ENCODE data around the gene EPHB2.
"Not testable (repeated sequence)": the region's sequence is repeated elsewhere in the genome, so short reads cannot be mapped to it uniquely, and the experiment has no call there.

EPHB2 gene

DNA sequence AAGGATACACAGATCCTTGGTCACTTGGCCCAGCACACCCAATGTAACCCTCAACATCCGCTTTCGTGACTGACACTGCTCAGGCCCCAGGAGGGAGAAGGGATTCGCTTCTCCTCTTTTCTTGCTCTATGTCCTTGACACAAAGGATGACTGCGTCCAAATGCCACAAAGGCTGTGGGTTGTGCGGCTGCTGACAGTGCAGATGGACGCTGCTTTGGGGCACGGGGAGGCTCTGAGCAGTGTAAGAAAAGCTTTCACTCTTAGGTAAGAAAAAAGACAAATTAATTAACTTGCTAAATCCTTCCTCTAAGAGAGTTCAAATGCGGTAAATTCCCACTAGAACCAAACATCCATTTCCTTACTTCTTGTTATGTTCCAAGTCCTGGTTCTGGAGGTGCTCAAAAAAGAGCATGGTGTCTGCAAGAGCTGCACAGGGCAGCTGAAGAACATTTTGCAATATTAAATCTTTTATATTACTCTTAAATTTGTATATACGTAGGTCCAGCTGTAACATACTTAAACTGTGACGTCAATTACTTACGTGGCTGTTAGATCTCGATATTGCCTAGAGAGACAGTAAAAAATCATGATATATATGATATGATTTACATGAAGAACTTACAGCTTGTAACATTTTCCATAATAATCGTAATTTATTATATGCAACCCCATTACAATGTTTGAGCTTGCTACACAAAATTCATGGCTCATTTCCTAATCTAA, 19.4 kb upstream of the EPHB2 start:
- DNase-seq = no peak

DNA sequence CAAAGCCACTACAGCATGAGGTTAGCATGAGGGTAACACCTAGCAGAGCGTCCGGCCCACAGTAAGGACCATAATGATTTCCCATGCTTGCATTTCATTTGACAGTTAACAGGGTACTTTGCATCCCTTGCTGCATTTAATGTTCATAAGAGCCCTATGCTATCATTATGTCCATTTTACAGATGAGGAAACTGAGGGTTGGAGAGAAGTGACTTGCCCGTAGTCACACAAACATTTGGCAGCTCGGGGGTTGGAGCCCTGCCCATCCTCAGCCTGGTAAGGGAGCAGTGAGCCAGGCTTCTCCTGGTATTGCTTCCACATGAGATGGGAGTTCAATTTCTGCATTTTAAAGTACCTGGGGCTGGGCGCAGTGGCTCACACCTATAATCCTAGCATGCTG, 16.5 kb upstream of the EPHB2 start:
- no peak for DNase-seq

DNA sequence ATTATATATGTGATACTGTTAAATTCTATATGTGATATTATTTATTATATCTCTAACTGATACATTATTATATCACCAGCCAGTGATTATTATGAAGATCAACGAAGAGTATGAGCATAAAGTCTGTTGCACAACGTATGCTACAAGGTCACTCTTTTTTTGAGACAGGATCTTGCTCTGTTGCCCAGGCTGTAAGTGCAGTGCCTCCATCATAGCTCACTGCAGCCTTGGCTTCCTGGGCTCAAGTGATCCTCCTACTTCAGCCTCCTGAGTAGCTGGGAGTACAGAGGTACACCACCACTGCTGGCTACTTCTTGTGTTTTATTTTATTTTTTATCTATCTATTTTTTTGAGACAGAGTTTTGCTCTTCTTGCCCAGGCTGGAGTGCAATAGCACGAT, 14.0 kb upstream of the EPHB2 start:
- DNase-seq = no peak

DNA sequence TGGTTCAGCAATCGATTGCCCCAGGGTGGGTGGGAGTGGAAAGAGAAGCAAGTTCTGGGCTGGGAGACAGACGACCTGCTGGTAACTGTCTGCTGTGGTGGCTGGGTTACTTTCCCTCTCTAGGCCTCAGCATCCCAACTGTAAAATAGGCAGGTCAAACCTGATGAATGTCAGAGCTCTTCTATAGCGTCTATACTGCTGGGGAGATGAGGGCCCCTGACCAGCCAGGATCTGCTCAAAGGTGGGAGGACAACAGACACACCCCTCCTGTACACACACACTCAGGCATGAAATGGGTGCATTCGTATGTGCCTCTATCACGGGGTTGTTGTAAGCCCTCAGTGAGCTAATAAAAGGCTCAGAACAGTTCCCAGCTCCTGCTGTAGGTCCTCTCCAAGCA, 12.7 kb upstream of the EPHB2 start:
- no peak for DNase-seq

DNA sequence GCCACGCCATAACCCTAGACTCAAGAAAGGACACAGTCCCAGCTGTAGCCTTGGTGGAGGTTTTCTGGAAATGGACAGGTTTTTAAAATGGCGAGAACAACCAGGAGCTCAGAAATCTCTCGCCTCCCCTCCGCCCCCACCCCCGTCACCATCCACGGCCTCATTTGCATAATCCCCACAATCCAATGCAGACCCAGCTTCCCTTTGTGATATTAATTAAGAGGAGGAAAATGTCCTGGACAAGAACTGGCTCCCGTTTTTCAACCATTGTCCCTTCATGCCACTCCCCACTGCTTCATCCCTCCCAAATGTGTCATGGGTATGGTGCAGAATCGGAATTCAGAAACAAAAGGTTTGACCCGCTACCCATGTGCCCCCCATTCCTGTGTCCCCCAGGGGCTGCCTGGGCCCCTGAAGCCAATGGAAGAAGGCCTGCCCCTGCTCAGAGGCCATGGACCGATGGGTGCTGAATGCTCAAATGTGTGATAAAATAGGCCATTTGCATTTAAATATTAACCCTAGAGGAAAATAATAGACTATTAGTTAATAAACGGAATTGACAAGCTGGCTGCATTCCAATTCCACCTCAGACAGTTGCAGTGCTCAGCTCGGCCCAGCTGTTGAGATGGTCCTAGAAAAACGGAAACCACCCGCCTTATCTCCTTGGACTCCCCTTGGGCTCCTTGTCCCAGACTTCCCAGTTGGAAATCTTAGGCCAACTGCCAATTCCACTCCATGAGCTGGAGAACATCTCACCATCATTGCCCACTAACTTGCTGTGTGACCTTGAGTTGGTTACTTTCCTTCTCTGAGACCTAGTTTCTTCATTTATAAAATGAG, 10.7 kb upstream of the EPHB2 start:
- no peak for DNase-seq

DNA sequence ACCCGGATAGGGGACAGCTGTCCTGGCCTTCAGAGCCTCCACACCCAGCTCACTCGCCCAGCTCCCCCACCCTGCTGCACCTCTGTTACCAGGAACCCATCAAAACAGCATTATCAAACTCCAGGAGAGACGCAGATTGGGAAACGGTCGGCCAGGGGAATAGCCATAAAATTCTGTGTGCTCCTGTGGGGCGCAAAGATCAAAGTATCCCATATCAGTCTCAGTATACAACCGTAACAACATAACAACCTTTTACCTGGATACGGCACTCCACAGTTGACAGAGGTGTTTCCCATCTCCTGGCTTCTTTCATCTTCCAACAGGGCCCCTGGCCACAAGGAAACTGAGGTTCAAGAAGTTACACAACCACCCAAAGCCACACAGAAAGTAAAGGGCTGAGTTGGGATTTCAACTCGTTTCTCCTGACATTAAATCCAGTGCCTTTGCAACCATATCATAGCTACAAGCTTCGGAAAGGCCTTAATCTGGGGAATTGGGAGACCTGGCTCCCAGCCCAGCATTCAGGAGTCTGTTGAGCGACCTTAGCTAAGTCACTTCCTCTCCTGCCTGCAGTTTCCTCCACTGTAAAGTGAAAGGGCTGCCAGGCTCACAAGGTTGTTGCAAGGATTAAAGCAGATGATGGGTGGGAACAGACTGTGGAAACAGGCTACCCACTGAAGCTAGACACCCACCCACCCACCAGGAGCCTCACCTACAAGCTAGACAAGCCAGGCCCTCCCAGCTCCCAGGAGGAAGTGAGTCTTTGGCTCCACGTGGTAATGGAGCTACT, 8.1 kb upstream of the EPHB2 start:
- DNase-seq = no peak

DNA sequence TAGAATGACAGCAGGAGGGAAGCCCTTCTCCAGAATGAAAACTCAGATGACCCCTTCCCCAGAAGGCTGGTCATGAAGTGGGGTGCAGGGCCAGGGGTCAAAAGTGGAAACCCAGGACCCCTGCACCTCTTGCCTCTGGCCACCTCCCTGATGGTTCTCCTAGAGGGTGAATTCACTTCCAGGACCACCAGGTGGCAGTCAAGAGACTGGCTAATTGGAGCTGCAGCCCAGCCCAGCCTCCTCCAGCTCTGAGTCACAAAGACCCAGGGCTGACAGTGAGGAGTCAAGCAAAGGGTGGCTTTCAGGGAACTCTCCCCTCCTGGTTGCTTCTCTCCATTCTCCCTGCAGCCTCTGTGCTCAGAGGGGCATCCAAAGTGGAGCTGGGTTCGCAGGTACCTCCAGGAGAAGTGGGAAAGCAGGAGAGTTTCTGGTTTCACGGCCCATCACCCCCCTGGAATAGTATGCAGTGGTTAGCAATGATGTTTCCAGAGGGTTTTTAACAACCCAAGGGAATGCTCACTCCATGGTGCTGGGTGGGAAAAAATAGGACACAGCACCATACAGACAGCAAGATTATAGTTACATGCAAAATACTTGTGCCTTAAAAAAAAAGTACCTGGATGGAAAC, 6.1 kb upstream of the EPHB2 start:
- DNase-seq = peak; percentile 87

DNA sequence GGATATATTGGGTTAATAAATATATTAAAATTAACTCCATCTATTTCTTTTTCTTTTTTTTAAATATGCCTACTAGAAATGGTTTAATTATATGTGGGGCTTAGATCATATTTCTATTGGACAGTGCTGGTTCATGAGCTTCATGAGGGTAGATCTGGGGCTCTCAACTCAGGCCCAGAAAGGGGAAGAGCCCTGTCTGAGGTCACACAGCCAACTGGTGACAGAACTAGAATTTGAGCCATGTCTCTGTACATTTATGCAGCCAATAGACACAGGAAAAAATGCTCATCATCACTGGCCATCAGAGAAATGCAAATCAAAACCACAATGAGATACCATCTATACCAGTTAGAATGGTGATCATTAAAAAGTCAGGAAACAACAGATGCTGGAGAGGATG, 5.1 kb upstream of the EPHB2 start:
- no peak for DNase-seq

DNA sequence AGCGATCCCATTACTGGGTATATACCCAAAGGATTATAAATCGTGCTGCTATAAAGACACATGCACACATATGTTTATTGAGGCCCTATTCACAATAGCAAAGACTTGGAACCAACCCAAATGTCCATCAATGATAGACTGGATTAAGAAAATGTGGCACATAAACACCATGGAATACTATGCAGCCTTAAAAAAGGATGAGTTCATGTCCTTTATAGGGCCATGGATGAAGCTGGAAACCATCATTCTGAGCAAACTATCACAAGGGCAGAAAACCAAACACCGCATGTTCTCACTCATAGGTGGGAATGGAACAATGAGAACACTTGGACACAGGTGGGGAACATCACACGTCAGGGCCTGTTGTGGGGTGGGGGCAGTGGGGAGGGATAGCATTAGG, 4.5 kb upstream of the EPHB2 start:
- not testable (repeated sequence) for DNase-seq

DNA sequence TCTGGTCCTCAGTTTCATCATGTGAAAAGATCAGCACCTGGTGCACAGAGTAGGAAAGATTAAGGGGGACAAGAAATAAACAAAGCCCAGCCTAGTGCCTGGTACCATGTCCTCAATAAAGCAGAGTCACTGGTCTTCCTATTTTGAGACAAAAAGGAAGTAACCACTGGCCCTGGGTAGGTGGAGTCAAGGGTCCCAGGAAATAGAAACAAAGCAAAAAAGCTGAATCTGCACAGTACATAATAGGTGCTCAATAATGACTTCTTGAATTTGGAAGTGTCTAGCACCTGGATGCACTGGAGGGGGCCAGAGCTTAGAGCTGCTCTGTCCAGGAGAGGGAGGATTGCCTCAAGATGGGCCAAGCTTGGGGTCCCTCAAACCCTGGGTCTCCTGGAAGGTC, 1.9 kb upstream of the EPHB2 start:
- DNase-seq = no peak

DNA sequence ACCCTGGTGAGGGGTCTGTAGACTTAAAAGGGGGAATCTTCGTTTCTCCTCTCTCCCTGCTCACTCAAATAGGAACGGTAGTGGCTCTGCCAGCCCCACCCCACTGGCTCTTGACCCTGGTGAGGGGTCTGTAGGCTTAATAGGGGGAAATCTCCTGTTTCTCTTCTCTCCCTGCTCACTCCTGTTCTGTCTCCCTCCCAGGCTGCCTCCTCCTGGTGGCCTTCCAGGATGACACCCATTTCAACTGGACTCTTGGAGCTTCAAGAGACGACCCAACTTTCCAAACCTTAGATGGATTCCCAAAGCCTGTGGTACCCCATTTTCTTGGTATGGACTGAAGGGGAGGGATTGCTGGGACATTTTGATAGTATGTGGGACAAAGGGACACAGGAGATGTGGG, 1.4 kb upstream of the EPHB2 start:
- no peak for DNase-seq

DNA sequence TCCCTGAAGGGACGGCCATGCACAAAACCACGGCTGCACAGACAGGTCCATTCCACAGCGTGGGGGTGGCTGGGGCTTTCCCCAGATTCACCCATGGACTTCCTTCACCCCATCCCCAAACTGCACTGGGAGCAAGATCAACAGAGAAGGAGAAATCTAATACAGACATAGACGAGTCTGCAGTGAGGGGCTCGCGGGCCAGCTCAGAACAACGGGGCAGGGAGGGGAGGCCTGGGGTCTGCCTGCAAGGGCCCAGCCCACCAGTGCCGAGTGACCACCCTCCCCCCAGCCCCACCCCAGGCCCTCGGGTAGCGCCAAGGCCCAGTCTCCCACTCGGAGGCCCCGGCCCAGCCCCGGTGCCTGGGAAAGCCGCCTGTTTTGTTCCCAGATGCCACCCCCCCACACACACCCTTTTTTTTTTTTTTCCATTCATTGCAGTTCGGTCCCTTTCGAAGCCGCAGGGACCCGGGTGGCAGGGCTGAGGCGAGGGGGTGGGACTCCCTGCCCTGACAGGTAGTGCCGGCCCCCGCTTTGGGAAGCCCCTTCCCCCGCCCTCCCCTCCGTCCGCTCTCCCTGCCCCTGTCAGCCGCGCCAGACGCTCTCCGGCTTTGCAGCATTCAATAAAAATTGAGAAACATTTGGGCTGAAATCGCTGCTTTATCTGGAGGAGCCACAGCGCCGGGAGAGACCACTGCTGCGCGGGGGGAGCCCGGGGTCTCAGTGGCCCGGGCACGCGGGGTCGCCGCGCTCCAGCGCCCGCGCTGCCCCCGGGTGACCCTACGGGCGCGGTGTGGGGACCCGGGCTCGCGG, 543 bp upstream of the EPHB2 start:
- DNase-seq = peak; percentile 74

DNA sequence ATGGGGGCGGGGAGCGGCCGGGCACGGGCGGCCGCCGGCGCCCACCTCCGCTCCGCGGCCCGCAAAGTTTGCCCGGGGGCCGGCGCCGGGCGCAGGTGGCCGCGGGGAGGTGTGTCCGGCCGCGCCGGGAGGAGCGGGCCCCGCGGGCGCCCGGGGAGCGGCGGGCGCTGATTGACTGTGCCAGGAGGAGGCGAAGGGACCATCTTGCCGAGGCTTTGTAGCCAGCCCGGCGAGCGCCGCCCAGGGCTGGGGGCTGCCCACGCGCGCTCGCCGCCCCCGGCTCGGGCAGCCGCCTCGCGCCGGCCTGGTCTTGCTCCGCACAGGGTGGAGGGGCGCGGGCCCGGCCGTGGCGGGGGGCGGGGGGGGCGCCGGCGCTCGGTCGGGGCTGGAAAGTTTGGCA, 432 bp downstream of the EPHB2 start:
- DNase-seq = no peak

DNA sequence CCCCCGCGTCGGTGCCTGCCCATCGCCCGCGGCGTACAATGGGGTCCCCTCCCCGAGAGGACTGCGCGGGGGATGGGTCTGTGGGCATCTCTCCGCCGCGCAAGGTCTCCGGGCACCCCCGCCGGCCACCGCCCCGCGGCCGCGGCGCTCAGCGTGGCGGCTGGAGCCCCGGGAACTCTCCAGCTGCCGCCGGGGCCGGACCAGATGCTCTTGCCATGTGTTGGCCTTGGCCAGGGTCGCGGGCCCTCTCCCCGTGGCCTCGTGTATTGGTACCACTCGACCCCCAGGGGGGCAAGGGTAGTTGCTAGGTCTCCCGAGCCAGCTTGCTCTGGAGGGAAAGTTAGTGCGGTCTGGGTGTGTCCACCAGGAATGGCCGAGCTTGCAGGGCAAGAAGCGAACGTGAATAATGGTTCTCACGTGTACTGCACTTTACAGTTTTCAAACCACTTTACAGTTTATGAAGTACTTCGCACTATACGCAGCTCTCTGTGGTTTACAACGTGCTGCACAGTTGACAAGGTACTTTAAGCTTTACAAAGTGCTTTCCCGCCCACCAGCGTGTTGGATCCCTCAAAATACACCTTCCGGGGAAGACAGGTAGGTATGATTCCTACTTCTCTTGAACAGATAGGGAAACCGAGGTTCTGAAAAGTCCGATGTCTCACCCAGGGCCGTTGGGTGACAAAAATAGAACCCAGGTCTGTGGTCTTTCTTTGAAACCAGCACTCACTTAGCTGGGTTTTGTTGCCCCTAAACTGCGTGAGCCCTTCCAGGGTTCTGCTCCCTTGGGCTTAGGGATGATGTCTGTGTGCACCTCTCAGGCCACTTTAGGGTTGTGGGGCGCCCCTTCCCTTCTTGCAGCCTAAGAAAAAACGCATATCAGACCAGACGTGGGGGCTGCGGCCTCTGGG, 1.2 kb downstream of the EPHB2 start:
- no peak for DNase-seq

DNA sequence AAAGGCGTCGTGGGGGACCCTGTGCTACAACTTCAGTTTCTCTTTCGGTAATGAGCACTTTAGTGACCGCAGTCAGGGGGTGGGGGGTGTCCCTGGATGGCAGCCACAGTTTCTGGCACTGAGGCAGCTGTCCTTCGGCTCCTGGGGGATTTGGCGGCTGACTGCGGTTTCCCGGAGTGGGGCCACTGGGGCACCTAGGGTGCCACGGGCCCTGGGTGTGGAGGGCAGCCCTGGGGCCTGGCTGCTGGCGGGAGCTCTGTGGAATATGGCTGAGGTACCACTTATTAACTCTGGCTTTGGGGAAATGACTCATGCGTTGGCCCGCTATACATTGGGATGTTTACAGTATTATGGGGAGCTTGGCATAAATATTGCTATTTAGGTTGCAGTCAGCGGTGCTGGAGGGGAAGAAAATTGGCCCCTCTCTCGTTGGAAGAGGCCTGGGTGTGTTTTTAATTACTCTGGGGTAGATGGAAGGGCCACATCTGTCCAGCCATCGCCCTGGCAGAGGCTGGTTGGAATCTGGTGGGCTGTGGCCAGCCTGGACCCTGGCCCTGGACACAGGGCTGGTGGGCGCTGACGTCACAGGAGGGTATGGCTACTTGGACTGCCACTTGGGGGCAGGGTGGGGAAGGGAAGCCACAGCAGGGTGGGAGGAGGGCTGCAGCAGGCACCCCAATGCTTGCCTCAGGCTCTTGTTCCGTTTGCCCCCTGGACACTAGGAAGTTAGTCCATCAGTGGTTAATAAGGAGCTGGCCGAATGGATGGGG, 2.0 kb downstream of the EPHB2 start:
- DNase-seq = peak; percentile 27

DNA sequence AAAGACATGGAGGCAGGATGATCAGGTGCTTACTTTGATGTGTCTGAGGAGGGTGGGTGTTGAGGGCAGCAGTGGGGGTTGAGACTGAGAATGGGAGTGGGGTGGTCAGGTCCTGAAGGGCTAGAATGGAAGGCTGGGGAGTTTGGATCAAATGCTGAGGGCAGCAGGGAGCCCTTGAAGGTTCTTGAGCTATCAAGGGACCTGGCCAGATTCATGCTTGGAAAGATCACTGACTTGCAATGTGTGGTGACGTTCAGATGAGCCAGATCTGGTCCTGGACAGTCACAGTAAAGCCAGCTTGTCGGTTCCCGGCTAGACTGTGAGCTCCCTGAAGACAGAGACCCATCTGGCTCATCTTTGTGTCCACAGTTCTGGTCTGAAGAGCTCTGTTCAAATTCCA, 3.8 kb downstream of the EPHB2 start:
- DNase-seq = no peak

DNA sequence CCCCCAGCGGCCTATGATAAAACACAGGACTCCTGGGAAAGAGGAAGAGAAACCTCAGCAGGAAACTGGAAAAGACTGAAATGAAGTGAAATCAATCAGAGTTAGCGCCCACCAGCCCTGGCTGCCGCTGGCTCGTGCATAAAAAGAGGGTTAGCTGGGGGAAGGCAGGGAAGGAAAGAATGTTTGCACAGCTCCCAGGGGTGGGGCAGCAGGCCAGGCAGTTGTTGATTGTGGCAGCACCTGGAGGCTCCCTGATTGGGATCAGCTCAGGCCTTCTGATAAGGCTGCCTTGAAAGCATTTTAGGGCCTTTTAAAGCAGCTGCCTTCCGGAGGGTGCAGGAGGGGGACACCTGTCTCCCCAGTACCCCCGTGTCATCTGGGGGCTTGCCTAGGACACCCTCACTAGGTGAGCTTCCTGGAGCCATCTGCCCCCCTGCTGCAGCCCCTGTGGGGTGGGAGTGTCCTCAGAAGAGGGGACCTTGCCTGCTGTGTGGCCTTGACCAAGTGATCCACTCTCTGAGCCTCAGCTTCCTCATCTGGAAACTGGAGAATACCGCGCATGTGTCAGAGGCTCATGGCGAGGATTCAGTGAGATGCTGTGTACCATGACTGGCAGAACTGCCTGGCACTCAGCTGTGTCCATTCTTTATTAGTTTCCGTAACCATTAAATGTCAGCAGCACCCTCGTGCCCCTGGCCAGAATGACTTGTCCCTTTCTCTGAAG, 6.6 kb downstream of the EPHB2 start:
- no peak for DNase-seq

DNA sequence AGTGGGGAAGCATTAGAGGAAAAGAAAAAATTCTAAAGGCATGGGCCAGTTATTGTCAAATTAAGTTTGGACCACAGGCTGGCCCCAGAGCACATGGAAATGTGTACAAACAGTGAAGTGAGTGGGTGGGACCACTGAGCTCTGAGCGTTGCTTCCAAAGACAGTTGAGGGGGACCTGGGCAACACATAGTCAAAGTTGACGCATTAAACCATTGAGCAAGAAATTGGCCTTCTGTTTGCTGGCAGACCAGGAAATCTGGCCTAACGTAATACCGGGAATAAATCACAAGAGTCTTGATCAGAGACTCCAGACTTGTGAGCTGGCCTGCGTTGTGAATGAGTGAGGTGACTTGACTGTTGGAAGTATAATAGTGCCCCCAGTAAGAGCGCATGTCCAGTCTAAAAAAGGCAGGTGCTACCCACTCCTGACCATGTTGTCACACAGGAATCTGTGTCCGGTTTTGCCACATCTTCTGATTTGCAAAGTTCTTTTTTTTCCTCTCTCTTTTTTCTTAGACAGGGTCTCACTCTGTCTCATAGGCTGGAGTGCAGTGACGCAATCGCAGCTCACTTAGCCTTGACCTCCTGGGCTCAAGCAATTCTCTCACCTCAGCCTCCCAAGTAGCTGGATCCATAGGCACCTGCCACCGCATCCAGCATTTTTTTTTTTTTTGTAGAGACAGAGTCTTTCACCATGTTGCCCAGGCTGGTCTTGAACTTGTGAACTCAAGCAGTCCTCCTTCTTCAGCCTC, 10.7 kb downstream of the EPHB2 start:
- no peak for DNase-seq

Data from fibroblast of skin of scalp (primary cell).